ENCODE results near the gene AFAP1.
A peak's percentile ranks its signal among the peaks of the same experiment; 100 is the strongest.

AFAP1 gene

GRCh38 chr4:7722766-7723387, 216.8 kb downstream of the AFAP1 start:
- DNase-seq (ENCODE audit: low read depth in 2 of 2, low spot score in 1 of 2): no peak

GRCh38 chr4:7721984-7722551, 217.6 kb downstream of the AFAP1 start:
- no peak for DNase-seq (ENCODE audit: low read depth in 2 of 2, low spot score in 1 of 2)

- peak; percentile 18 to 37 for DNase-seq (ENCODE audit: low read depth in 2 of 2, low spot score in 1 of 2)
Measured at GRCh38 chr4:7719354-7720174, 220.1 kb downstream of the AFAP1 start.

GRCh38 chr4:7717946-7718490, 221.6 kb downstream of the AFAP1 start:
- no peak for DNase-seq (ENCODE audit: low read depth in 2 of 2, low spot score in 1 of 2)

GRCh38 chr4:7717161-7717560, 222.5 kb downstream of the AFAP1 start:
- DNase-seq (ENCODE audit: low read depth in 2 of 2, low spot score in 1 of 2): no peak

GRCh38 chr4:7716010-7716721, 223.5 kb downstream of the AFAP1 start:
- DNase-seq (ENCODE audit: low read depth in 2 of 2, low spot score in 1 of 2): no peak

- no peak for DNase-seq (ENCODE audit: low read depth in 2 of 2, low spot score in 1 of 2)
Measured at GRCh38 chr4:7715271-7716009, 224.2 kb downstream of the AFAP1 start.

- DNase-seq (ENCODE audit: low read depth in 2 of 2, low spot score in 1 of 2): no peak
Measured at GRCh38 chr4:7714738-7715137, 224.9 kb downstream of the AFAP1 start.

- DNase-seq (ENCODE audit: low read depth in 2 of 2, low spot score in 1 of 2): no peak
Measured at GRCh38 chr4:7714176-7714575, 225.5 kb downstream of the AFAP1 start.

- no peak for DNase-seq (ENCODE audit: low read depth in 2 of 2, low spot score in 1 of 2)
Measured at GRCh38 chr4:7713757-7714156, 225.9 kb downstream of the AFAP1 start.

- DNase-seq (ENCODE audit: low read depth in 2 of 2, low spot score in 1 of 2): no peak
Measured at GRCh38 chr4:7712021-7712671, 227.5 kb downstream of the AFAP1 start.

- no peak for DNase-seq (ENCODE audit: low read depth in 2 of 2, low spot score in 1 of 2)
Measured at GRCh38 chr4:7711307-7711963, 228.2 kb downstream of the AFAP1 start.

GRCh38 chr4:7710576-7711306, 228.9 kb downstream of the AFAP1 start:
- DNase-seq (ENCODE audit: low read depth in 2 of 2, low spot score in 1 of 2): no peak

- DNase-seq (ENCODE audit: low read depth in 2 of 2, low spot score in 1 of 2): no peak
Measured at GRCh38 chr4:7710126-7710525, 229.5 kb downstream of the AFAP1 start.

- no peak for DNase-seq (ENCODE audit: low read depth in 2 of 2, low spot score in 1 of 2)
Measured at GRCh38 chr4:7709431-7709830, 230.2 kb downstream of the AFAP1 start.

GRCh38 chr4:7708981-7709380, 230.7 kb downstream of the AFAP1 start:
- DNase-seq (ENCODE audit: low read depth in 2 of 2, low spot score in 1 of 2): no peak
